ENCODE results near the gene MTMR12.
"Not testable (repeated sequence)": the region's sequence is repeated elsewhere in the genome, so short reads cannot be mapped to it uniquely, and the experiment has no call there.

MTMR12 gene

DNA sequence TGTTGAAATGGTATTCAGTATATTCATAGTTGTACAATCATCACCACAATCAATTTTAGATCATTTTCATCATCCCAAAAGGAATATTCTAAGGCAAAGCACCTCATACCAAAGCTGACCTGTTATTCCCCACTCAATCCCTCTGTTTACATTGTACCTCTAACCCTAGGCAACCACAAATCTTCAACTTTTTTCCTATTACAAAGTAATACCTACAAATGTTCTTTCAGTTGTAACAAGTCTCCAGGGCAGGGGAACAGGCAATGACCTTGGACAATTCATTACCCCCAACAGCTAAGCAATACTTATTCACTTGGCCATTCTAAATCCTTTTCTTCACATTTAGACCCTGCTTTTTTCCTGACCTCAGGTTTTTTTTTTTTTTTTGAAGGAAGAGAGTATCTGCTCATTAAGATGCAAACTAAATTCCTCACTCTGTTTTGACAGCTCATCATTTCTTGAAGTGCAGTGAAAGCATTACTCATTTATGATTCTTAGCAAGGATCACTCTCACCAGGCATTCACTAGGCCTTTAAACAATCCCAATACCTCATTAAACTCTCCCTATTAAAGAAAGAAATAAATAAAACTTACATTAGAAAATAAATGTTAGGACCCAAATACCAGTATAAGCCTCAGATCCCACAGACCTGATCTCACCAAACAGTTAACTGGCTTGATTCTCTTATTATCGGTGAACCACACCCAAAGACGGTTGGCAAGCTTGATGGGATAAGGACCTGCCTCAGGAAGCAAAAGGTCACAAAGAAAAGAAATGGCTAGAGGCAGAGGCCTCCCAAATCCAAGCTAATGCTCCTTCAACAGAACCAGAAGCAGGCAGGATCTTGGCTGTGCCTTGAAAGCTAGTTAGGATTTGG, 15.3 kb downstream of the MTMR12 start:
- DNase-seq = no peak

DNA sequence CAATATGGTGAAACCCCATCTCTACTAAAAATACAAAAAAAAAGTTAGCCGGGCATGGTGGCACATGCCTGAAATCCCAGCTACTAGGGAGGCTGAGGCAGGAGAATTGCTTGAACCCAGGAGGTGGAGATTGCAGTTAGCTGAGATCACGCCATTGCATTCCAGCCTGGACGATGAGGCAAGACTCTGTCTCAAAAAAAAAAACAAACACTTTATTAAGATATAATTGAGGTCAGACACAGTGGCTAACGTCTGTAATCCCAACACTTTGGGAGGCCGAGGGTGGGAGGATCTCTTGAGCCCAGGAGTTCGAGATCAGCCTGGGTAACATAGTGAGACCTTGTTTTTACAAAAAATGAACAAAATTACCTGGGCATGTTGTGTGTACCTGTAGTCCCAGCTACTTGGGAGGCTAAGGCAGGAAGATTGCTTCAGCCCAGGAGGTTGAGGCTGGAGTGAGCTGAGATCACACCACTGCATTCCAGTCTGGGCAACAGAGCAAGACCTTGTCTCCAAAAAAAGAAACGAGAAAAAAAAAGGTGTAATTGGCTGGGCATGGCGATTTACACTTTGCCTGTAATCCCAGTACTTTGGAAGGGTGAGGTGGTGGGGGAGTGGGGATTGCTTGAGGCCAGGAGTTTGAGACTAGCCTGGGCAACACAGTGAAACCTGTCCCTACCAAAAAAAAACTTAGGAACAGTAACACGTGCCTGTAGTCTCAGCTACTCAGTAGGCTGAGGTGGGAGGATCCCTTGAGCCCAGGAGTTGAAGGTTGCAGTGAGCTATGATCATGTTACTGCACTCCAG, 16.6 kb downstream of the MTMR12 start:
- DNase-seq = not testable (repeated sequence)

DNA sequence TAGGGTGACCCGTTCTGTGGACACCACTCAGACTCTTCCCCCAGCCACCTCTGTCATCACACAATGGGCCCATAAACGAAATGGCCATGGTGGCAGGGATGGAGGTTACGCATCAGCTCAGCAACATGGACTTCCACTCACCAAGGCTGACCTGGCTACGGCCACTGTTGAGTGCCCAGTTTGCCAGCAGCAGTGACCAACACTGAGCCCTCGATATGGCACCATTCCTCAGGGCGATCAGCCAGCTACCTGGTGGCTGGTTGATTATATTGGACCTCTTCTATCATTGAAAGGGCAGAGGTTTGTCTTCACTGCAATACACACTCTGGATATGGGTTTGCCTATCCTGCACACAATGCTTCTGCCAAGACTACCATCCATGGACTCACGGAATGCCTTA, 21.1 kb downstream of the MTMR12 start:
- DNase-seq = no peak

DNA sequence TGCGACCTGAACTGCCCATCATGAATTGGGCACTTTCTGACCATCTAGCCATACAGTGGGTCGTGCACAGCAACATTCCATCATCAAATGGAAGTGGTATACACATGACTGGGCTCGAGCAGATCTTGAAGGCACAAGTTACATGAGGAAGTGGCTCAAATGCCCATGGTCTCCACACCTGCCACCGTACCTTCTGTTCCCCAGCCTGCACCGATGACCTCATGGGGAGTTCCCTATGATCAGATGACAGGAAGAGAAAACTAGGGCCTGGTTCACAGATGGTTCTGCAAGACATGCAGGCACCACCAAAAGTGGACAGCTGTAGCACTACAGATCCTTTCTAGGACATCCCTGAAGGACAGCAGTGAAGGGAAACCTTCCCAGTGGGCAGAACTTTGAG, 21.8 kb downstream of the MTMR12 start:
- no peak for DNase-seq

DNA sequence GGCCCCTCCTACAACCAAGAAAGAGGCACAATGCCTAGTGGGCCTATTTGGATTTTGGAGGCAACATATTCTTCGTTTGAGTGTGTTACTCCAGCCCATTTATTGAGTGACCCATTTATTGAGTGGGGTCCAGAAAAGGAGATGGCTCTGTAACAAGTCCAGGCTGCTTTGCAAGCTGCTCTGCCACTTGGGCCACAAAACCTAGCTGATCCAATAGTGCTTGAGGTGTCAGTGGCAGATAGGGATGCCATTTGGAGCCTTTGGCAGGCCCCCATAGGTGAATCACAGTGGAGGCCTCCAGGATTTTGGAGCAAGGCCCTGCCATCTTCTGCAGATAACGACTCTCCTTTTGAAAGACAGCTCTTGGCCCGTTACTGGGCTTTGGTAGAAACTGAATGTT, 22.2 kb downstream of the MTMR12 start:
- not testable (repeated sequence) for DNase-seq

DNA sequence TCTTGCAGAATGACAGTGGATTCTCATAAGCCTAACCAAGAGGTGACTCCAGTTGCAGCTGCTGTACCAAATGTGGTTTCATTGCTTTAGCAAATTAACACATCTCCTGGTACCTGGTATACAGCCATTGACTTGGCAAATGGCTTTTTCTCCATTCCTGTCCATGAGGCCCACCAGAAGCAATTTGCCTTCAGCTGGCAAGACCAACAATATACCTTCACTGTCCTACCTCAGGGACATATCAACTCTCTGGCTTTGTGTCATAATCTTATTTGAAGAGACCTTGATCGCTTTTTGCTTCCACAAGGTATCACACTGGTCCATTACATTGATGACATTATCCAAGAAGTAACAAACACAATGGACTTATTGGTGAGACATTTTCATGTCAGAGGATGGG, 22.8 kb downstream of the MTMR12 start:
- not testable (repeated sequence) for DNase-seq

DNA sequence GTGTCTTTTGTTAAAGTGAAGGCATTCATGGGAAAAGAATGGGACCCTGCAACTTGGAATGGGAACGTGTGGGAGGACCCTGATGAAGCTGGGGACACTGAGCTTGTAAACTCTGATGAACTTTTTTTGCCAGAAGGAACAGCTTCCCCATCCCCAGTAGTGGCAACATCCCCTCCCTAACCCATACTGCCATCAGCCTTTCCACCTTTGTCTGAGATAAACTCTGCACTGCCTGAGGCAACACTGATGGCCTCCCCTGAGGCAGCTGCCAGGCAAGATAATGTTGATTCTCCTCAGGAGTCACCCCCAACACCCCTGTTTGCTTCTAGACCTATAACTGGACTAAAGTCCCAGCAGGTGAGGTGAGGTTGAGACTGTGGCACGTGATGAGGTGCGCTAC, 24.6 kb downstream of the MTMR12 start:
- DNase-seq = not testable (repeated sequence)

DNA sequence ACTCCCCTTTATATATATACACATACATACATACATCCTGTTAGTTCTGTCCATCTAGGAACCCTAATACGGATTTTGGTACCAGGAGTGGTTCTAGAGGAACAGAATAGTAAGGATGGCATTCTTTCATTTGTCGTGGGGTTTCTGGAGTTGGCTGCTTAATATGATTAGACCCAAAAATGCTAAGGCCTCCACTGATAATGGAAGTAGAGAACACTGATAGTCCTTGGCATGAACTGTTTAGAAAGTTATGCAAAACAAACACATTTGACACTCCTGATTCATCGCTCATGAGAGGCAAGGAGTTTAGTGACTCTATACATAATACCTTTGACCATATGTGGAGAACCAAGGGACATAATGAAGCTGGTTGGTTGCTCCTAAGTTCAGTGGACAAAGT, 25.2 kb downstream of the MTMR12 start:
- DNase-seq = not testable (repeated sequence)

DNA sequence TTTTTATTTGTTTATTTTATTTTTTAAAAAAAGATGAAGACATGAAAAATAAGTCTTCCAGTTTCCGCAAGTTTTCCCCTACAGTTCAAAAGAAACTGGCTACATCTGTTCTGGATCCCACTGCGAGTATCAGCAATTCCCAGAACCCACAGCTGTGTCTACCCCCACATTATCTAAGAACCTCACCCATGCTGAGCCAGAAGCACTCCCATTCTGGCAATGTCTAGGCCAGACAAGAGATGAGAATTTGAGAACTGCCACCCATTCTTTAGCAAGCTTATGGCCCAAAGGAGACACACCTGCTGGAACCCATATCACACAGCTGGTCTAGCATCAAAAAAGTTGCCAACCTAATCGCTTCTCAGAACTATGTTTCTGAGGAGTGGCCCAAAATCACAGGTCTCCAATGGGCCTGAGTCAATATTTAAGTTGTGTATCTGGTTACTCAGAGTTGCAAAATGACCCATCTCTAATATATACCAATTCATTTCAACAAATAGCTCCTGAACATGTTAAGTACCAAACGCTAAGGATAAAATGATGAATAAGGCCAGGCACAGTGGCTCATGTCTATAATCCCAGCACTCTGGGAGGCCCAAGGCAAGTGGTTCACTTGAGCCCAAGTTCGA, 27.1 kb downstream of the MTMR12 start:
- no peak for DNase-seq

DNA sequence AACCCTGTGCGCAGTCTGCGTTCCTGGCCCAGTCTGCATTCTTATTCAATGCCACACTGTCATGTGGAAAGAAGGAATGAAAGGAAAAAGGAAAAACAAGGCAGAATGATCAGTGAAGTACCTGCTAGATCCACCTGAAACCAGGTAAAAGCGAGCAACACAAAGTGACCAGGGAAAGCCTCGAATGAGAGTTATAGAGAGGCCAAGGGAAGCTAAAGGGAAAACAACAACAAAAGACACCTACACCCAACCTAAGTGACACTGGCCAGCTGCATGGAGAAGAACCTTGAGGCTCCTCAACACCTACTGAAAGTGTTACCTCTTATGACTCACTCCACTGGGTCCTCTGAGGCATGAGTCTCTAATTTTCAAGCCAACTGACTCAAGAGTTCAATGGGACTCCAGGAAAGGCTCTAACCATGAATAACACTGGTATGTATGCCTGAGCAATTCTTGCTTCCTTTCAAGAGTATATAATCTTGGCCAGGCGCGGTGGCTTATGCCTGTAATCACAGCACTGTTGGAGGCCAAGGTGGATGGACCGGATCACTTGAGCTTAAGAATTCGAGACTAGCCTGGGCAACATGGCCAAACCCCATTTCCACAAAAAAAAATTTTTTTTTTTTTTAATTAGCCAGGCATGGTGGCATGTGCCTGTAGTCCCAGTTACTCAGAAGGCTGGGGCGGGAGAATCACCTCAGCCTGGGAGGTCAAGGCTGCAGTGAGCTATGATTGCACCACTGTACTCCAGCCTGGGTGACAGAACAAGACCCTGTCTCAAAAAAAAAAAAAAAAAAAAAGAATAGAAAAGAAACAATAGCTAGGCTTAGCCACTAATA, 29.0 kb downstream of the MTMR12 start:
- no peak for DNase-seq

DNA sequence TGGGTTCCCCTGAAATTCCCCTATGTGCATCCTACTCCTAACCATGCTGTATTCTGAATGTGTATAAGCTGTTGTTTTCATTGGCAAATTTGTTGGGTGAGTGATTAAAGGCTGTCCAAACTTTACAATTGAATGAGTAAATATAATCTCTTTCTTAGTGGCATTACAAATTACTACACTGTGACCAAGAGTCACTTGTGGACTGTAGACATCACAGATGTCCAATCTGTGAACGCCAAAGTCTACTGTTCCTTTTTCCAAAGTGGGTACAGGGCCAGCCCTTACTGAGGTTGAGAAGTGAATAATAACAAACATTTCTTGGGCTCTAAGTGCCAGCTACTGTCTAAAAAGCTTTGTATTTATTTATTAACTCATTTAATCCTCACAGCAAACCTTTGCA, 29.7 kb downstream of the MTMR12 start:
- no peak for DNase-seq

DNA sequence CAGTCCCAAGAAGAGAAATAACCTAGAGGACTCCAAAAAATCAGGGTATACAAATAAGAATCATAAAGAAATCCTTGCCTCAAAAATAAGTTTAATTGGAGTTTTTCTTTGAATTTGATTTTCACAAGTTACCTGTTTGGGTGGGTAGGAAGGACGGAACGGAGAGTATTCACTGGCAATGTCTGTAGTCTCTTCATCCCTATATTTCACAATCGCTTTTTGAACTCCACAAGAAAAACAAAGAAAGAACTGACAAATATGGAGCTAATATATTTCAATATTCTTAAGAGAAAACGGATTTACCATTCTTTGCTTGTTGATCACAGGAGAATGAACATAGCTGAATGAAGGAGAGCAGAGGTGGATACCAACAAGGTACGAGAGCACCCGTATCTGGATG, 30.1 kb downstream of the MTMR12 start:
- no peak for DNase-seq

DNA sequence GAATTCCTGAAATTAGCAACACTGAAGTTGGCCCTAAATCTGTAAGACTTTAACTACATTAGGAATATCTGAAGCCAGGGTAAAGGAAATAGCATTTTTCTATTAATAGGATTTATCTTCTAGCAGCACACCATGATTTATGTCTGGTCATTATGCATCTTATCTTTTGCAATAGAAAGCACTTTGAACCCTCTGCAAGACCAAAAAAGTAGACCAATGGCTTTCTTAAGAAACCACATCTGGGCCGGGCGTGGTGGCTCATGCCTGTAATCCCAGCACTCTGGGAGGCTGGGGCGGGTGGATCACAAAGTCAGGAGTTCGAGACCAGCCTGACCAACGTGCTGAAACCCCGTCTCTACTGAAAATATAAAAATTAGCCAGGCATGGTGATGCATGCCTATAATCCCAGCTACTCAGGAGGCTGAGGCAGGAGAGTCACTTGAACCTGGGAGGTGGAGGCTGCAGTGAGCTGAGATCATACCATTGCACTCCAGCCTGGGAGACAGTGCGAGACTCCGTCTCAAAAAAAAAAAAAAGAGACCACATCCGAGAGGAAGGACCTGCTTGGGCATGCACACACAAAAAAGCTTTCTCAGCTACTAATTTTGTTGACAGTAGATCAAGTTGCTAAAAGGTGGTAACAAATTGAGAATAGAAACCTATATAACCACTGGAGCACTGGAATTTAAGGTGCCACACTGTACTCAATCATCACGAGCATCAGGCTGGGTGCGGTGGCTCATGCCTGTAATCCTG, 31.2 kb downstream of the MTMR12 start:
- DNase-seq = not testable (repeated sequence)

DNA sequence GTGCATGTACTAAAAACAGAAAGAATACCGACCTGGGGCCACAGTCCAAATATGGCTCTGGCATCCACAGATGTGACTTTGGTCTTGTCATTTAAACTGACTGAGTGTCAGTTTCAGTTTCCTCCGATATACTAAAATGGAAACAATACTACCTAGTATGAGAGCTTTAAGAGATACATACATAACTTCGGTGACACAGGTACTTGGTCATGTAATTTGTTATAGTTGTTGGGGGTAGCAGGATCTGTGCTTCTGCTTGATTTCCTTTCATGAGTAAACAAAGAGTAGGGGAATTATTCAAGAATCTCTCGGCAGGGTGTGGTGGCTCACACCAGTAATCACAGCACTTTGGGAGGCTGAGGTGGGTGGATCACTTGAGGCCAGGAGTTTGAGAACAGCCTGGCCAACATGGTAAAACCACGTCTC, 32.1 kb downstream of the MTMR12 start:
- DNase-seq = no peak

DNA sequence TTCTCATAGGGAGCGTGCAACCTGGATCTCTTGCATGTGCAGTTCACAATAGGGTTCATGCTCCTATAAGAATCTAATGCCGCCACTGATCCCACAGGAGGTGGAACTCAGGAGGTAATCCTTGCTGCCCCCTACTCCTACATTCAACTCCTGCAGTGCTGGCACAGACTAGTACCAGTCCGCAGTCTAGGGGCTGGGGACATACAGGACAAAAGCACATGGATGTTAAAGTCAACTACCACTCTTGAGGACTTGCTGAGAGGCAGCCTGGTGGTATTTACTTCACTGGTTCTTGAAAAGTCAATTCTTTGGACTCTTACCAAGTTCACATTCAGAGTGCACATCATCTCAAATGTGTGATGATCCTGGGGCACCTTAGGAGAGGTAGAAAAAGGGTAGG, 33.0 kb downstream of the MTMR12 start:
- no peak for DNase-seq

DNA sequence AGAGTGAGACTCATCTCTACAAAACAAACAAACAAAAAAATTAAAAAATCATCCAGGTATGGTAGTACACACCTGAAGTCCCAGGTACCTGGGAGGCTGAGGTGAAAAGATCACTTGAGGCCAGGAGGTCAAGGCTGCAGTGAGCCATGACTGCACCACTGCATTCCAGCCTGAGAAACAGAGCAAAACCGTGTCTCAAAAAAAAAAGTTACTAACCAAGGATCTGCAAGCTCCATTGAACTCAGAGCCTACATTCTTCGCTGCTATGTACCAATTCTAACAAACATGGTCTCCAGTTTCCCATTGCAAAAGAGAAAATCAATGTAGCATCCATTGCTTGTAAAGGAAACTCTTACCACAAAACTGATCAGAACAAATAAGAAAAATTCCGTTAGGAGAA, 33.5 kb downstream of the MTMR12 start:
- no peak for DNase-seq

DNA sequence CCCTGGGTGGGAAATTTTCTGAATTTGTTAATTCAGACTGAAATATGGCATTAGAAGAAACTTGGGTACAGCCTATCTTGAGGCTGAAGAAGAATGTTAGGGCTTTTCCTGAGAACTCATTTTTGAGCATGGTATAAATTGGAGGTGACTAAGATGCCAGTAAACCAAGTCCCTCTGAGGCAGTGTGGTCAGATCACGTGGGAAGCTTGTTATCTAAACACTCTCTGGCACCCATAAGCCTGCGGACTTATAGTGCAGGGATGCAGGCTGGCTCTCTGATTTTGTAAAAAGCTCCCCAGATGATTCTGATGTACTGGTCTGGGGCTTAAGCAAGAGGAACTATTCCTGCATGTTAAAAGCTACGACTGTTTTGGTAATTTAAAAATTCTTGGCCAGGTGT, 34.3 kb downstream of the MTMR12 start:
- DNase-seq = no peak

DNA sequence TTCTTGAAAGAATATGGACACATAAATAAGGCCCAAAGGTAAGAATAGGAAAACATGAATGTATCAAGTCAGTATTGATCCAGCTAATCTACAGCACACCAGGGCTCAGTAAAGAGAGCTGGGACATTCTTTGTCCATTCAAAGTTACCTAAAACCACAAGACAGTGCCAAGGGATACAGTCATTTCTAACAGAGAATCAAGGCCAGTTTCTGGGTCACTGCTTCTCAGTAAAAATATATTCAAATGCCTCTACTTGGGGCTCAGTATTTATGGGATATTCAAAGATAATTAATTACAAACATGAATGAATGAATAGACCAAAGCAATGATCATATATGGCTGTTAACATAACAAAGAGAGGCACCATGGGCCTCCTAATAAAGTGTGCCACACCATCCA, 34.9 kb downstream of the MTMR12 start:
- DNase-seq = no peak

DNA sequence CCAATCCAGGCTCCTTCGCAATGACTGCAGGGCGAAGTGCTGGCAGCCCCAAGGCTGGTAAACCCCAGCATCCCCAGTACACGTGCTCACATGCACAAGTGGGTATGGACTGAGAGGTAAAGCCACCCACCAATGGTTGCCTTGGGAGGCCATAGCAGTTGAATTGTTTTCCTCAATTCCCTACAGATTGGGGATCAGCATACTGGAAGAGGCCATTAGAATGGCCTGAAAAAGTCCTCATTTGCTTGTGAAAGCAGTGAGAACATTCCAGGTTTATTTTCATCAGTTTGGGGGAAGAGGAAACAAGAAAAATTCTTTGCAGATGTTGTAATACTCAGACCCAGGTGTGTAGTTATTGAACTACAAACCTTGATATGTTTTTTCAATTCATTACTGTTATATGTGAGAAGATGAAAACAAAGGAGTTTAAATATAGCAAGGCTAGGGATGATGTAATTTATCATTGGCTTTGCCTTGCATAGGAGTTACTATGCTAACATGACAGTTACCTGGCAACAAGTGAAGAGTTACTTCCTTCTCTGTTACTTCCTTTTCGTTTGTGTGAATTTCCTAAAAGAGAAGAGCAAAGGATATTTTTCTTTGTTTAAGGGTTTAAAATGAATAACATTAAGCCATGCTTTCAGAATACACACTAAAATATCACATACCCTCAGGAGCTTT, 36.4 kb downstream of the MTMR12 start:
- no peak for DNase-seq

DNA sequence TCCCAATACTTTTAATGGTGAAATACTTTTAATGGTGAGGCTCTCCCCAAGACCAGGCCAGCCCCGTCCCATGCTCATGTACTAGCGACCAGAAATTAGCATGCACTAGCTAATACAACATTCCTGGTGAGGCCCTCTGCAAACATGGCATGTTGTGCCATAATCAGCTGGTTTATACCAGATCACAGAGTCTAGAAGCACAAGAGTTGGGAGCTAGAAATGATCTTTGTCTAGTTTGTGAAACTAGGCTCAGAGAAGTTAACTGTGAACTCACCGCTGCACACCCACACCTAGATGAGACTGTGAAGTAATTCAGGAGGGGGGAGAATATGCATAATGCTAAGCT, 37.4 kb downstream of the MTMR12 start:
- no peak for DNase-seq

All from retina (tissue), 1 donor.